ENCODE results near the gene PTPRR. TPM values are rescaled to one million over a fixed set of nuclear protein-coding genes. Genes with fewer than 3 reads are reported as not detected.

The PTPRR gene
- total RNA-seq, 4 donors from 2014 or later: 0.24 to 0.95 (median 0.30) TPM

GRCh38 chr12:70918321-70918720 lies 2.2 kb downstream of the PTPRR start:
- no peak for ATAC-seq (ENCODE audit: low FRiP score)
- TF ChIP-seq CTCF (IDR thresholded peaks at IDR 0.05): no peak
- DNase-seq (ENCODE audit: low spot score): no peak

GRCh38 chr12:70910666-70911065 lies 9.9 kb downstream of the PTPRR start:
- DNase-seq (ENCODE audit: low spot score) (no peak), ATAC-seq (ENCODE audit: low FRiP score) (no peak)
- TF ChIP-seq CTCF (IDR thresholded peaks at IDR 0.05): no peak

- DNase-seq (ENCODE audit: low spot score) (no peak), ATAC-seq (ENCODE audit: low FRiP score) (no peak)
- TF ChIP-seq CTCF (IDR thresholded peaks at IDR 0.05): no peak
Measured at GRCh38 chr12:70908978-70909377, 11.6 kb downstream of the PTPRR start.

- ATAC-seq (ENCODE audit: low FRiP score): no peak
- DNase-seq (ENCODE audit: low spot score): no peak
- no peak for TF ChIP-seq CTCF (IDR thresholded peaks at IDR 0.05)
Measured at GRCh38 chr12:70907412-70907811, 13.1 kb downstream of the PTPRR start.

GRCh38 chr12:70895956-70896355 lies 24.6 kb downstream of the PTPRR start:
- no peak for TF ChIP-seq CTCF (IDR thresholded peaks at IDR 0.05)
- ATAC-seq (ENCODE audit: low FRiP score) (no peak), DNase-seq (ENCODE audit: low spot score) (no peak)

GRCh38 chr12:70892593-70892992 lies 27.9 kb downstream of the PTPRR start:
- no peak for TF ChIP-seq CTCF (IDR thresholded peaks at IDR 0.05)
- DNase-seq (ENCODE audit: low spot score) (no peak), ATAC-seq (ENCODE audit: low FRiP score) (no peak)

GRCh38 chr12:70890895-70891832 lies 29.4 kb downstream of the PTPRR start:
- no peak for DNase-seq (ENCODE audit: low spot score)
- TF ChIP-seq CTCF (IDR thresholded peaks at IDR 0.05): no peak
- ATAC-seq (ENCODE audit: low FRiP score): no peak
